Testis (tissue), 2 donors: ENCODE data around the gene TGIF1.

Source experiments
- POLR2A ChIP-seq: fragments of 450-650 bp; IDR thresholded peaks from one replicate; pipeline ENCODE4 v1.6.1; 2017; ENCODE audit warnings: antibody characterized with exemption, mild to moderate bottlenecking, moderate library complexity
- TF ChIP-seq, protein P1 (sequence below), 3 experiments: fragments of 450-650 bp in 2 of 3; fragments of 200-600 bp in 1 of 3; sonication (generic) in 1 of 3; IDR thresholded peaks; one replicate each; pipeline ENCODE4 v1.5.1; 2016 to 2019; ENCODE audit warnings: antibody characterized with exemption in 3 of 3, mild to moderate bottlenecking in 2 of 3, moderate library complexity in 1 of 3

DNA sequence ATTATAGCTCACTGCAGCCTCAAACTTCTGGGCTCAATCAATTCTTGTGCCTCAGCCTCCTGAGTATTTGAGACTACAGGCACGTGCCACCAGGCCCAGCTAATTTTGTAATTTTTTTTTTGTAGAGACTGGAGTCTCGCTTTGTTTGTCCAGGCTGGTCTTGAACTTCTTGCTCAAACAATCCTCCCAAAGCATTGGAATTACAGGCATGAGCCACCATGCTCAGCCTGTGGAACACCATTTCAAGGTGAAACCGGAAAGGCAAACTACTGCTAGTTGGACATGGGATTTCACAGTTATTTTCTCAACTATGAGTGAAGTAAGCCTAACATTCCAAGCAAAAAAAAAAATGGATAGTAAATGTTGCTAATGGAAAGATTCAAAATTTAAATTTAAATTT lies 20.9 kb upstream of the TGIF1 start:
- TF ChIP-seq, protein P1, sequence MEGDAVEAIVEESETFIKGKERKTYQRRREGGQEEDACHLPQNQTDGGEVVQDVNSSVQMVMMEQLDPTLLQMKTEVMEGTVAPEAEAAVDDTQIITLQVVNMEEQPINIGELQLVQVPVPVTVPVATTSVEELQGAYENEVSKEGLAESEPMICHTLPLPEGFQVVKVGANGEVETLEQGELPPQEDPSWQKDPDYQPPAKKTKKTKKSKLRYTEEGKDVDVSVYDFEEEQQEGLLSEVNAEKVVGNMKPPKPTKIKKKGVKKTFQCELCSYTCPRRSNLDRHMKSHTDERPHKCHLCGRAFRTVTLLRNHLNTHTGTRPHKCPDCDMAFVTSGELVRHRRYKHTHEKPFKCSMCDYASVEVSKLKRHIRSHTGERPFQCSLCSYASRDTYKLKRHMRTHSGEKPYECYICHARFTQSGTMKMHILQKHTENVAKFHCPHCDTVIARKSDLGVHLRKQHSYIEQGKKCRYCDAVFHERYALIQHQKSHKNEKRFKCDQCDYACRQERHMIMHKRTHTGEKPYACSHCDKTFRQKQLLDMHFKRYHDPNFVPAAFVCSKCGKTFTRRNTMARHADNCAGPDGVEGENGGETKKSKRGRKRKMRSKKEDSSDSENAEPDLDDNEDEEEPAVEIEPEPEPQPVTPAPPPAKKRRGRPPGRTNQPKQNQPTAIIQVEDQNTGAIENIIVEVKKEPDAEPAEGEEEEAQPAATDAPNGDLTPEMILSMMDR (IDR thresholded peaks at IDR 0.05), result no peak
- TF ChIP-seq POLR2A, result no peak
